Endothelial cell of umbilical vein (primary cell): ENCODE results near the gene MGME1.

Experiments
- CTCF ChIP-seq, 2 donors: IDR thresholded peaks; 1 replicate in 1 of 2; 2 replicates in 1 of 2; pipeline ENCODE4 v1.5.1; 2011; ENCODE audit warnings: low read length in 2 of 2, mild to moderate bottlenecking in 2 of 2, moderate library complexity in 2 of 2, control low read depth in 1 of 2, inconsistent platforms in 1 of 2, low read depth in 1 of 2; ENCODE audit not compliant: insufficient read depth in 1 of 2; ENCODE audit errors: extremely low read depth in 1 of 2
- EZH2 ChIP-seq: IDR thresholded peaks from 2 replicates; pipeline ENCODE4 v1.6.1; 2012; ENCODE audit warnings: borderline replicate concordance, low read depth, mild to moderate bottlenecking, moderate library complexity, low read length, inconsistent platforms; ENCODE audit not compliant: severe bottlenecking
- GATA2 ChIP-seq: IDR thresholded peaks from 2 replicates; pipeline ENCODE4 v1.7.0; 2011; ENCODE audit warnings: low read depth, mild to moderate bottlenecking, moderate library complexity, mixed read lengths, low read length; ENCODE audit not compliant: insufficient read length, insufficient read depth
- JUN ChIP-seq: IDR thresholded peaks from 2 replicates; pipeline ENCODE4 v1.6.1; 2011; ENCODE audit warnings: borderline replicate concordance, low read depth; ENCODE audit not compliant: insufficient read length, insufficient read depth
- MYC ChIP-seq: IDR thresholded peaks from one replicate; pipeline ENCODE4 v1.6.1; 2011; ENCODE audit warnings: mild to moderate bottlenecking, low read depth, low read length
- POLR2A ChIP-seq: IDR thresholded peaks from 2 replicates; pipeline ENCODE4 v1.6.1; 2012; ENCODE audit warnings: low read depth, mild to moderate bottlenecking, control low read depth, low read length
- POLR2AphosphoS5 ChIP-seq: IDR thresholded peaks from 2 replicates; pipeline ENCODE4 v1.6.1; 2012; ENCODE audit warnings: low read depth, mild to moderate bottlenecking, control low read depth, low read length, moderate library complexity; ENCODE audit not compliant: insufficient read depth

GRCh38 chr20:17972121-17972520 is 3.3 kb downstream of the MGME1 start:
- TF ChIP-seq CTCF (IDR thresholded peaks at IDR 0.05; ENCODE audit: extremely low read depth in 1 of 2, insufficient read depth in 1 of 2, low read depth in 1 of 2, low read length in 2 of 2), result no peak
- TF ChIP-seq MYC, result no peak
- no peak for TF ChIP-seq POLR2A
- TF ChIP-seq JUN, result no peak
- TF ChIP-seq POLR2AphosphoS5, result no peak
- no peak for TF ChIP-seq EZH2
- TF ChIP-seq GATA2, result no peak
